Endothelial cell of umbilical vein (primary cell): Measurements from ENCODE around the gene CEP128. TPM values are rescaled to one million over a fixed set of nuclear protein-coding genes. Genes with fewer than 3 reads are reported as not detected.

Experiments
- BruUV-seq: library from RNA; stranded (reverse); fragments of 400-500 nt; replicated peaks from 2 replicates; lab custom pipeline; 2021; lab: Mats Ljungman, UMichigan
- CTCF ChIA-PET: fragments of 300-600, 350-600 bp; sonication (Branson Sonifier 250); formaldehyde crosslinking; loops from one replicate; lab custom pipeline; 2021; ENCODE audit warnings: antibody characterized with exemption, inconsistent platforms; lab: Charles Lee
- POLR2A ChIA-PET: fragments of 300-600, 350-600 bp; sonication (Branson Sonifier 250); formaldehyde crosslinking; loops from one replicate; lab custom pipeline; 2021; ENCODE audit warnings: antibody characterized with exemption, inconsistent platforms; lab: Charles Lee
- DNase-seq: peaks from one replicate; pipeline ENCODE4 v3.0.0-alpha.2; 2011; ENCODE audit warnings: low read depth, low spot score
- FAIRE-seq: peaks from 2 replicates; lab custom pipeline; 2011; peaks lifted over from hg19 to GRCh38; lab: Jason Lieb, UNC
- H2AFZ ChIP-seq: 2 replicates; pipeline ENCODE4 v1.6.0; 2012; ENCODE audit warnings: low read depth, low read length, control low read depth, inconsistent platforms
- H3K27ac ChIP-seq: 2 replicates; pipeline ENCODE4 v1.5.1; 2011; ENCODE audit warnings: low read depth, mild to moderate bottlenecking, control low read depth, low read length, moderate library complexity; ENCODE audit not compliant: insufficient read depth
- H3K27me3 ChIP-seq, 2 experiments: 2 replicates each; pipeline versions ENCODE4 v1.6.0 to v1.6.1; 2011; ENCODE audit warnings: low read length in 2 of 2, mixed read lengths in 1 of 2; ENCODE audit not compliant: control insufficient read depth in 2 of 2, insufficient read depth in 2 of 2
- H3K36me3 ChIP-seq, 2 experiments: 2 replicates in 1 of 2; 3 replicates in 1 of 2; pipeline ENCODE4 v1.5.1; 2011; ENCODE audit warnings: low read length in 2 of 2, mild to moderate bottlenecking in 1 of 2, moderate library complexity in 1 of 2; ENCODE audit not compliant: control insufficient read depth in 2 of 2, insufficient read depth in 2 of 2; ENCODE audit errors: extremely low read depth in 1 of 2
- H3K4me1 ChIP-seq: 3 replicates; pipeline ENCODE4 v1.5.1; 2011; ENCODE audit warnings: mild to moderate bottlenecking, low read length; ENCODE audit not compliant: control insufficient read depth, insufficient read depth; ENCODE audit errors: extremely low read depth
- H3K4me2 ChIP-seq: 2 replicates; pipeline ENCODE4 v1.6.1; 2011; ENCODE audit warnings: low read length, control low read depth, mixed read lengths; ENCODE audit not compliant: insufficient read depth
- H3K4me3 ChIP-seq, 3 experiments: fragments of 200-600 bp in 1 of 3; sonication (generic), shearing (Covaris generic) in 1 of 3; replicated peaks in 1 of 3; 2 replicates each; pipeline ENCODE4 v1.5.1; 2011 to 2016; ENCODE audit warnings: control low read depth in 3 of 3, low read length in 3 of 3, mild to moderate bottlenecking in 2 of 3, inconsistent platforms in 1 of 3, low read depth in 1 of 3, moderate library complexity in 1 of 3; ENCODE audit not compliant: insufficient read depth in 1 of 3
- H3K79me2 ChIP-seq: 2 replicates; pipeline ENCODE4 v1.6.0; 2012; ENCODE audit warnings: low read length, inconsistent platforms; ENCODE audit not compliant: control insufficient read depth, insufficient read depth
- H3K9ac ChIP-seq: replicated peaks from 2 replicates; pipeline ENCODE3; 2011; ENCODE audit warnings: low read length, control low read depth; ENCODE audit not compliant: insufficient read depth; ENCODE audit errors: extremely low read depth
- H3K9me1 ChIP-seq: replicated peaks from 3 replicates; pipeline ENCODE4 v1.6.0; 2011; ENCODE audit warnings: mild to moderate bottlenecking, low read length; ENCODE audit not compliant: control insufficient read depth, insufficient read depth; ENCODE audit errors: extremely low read depth
- H3K9me3 ChIP-seq: replicated peaks from 2 replicates; pipeline ENCODE4 v1.5.1; 2012; ENCODE audit warnings: low read length, inconsistent platforms; ENCODE audit not compliant: control insufficient read depth, insufficient read depth
- H4K20me1 ChIP-seq: replicated peaks from 2 replicates; pipeline ENCODE3; 2011; ENCODE audit warnings: mild to moderate bottlenecking, low read length; ENCODE audit not compliant: control insufficient read depth, insufficient read depth; ENCODE audit errors: extremely low read depth
- EZH2 ChIP-seq: IDR thresholded peaks from 2 replicates; pipeline ENCODE4 v1.6.1; 2012; ENCODE audit warnings: borderline replicate concordance, low read depth, mild to moderate bottlenecking, moderate library complexity, low read length, inconsistent platforms; ENCODE audit not compliant: severe bottlenecking
- FOS ChIP-seq: IDR thresholded peaks from 2 replicates; pipeline ENCODE4 v1.6.1; 2011; ENCODE audit warnings: mild to moderate bottlenecking, low read length, moderate library complexity, borderline replicate concordance; ENCODE audit not compliant: insufficient read depth
- GATA2 ChIP-seq: IDR thresholded peaks from 2 replicates; pipeline ENCODE4 v1.7.0; 2011; ENCODE audit warnings: low read depth, mild to moderate bottlenecking, moderate library complexity, mixed read lengths, low read length; ENCODE audit not compliant: insufficient read length, insufficient read depth
- JUN ChIP-seq: IDR thresholded peaks from 2 replicates; pipeline ENCODE4 v1.6.1; 2011; ENCODE audit warnings: borderline replicate concordance, low read depth; ENCODE audit not compliant: insufficient read length, insufficient read depth
- MYC ChIP-seq: IDR thresholded peaks from one replicate; pipeline ENCODE4 v1.6.1; 2011; ENCODE audit warnings: mild to moderate bottlenecking, low read depth, low read length
- POLR2A ChIP-seq: IDR thresholded peaks from 2 replicates; pipeline ENCODE4 v1.6.1; 2012; ENCODE audit warnings: low read depth, mild to moderate bottlenecking, control low read depth, low read length
- POLR2AphosphoS5 ChIP-seq: IDR thresholded peaks from 2 replicates; pipeline ENCODE4 v1.6.1; 2012; ENCODE audit warnings: low read depth, mild to moderate bottlenecking, control low read depth, low read length, moderate library complexity; ENCODE audit not compliant: insufficient read depth
- dilution Hi-C: fragments of 300-500 bp; cut with MboI; formaldehyde crosslinking; loops from one replicate; pipeline ENCODE4 v1.15.0; 2019; ENCODE audit warnings: low sequenced_read_pairs; ENCODE audit not compliant: extremely low pct_ligation_motif_present
- intact Hi-C: fragments of 100-400 bp; cut with micrococcal nuclease; formaldehyde crosslinking; loops from one replicate; pipeline ENCODE4 v1.10.0; 2022
- polyA plus RNA-seq, 4 experiments: library from polyadenylated mRNA; depleted of rRNA in 3 of 4; stranded (reverse) in 3 of 4; unstranded in 1 of 4; fragments of >200 nt; gene quantifications; 2 replicates each; pipeline versions ENCODE4 v1.2.1 to v1.2.3, GENCODE V29; 2011 to 2012; ENCODE audit warnings: missing spikeins in 1 of 4
- total RNA-seq: library from RNA; stranded (reverse); gene quantifications from 2 replicates; pipeline ENCODE4 v1.2.3, GENCODE V29; 2021
- TF ChIP-seq, protein P1 (sequence below): IDR thresholded peaks from 2 replicates; pipeline ENCODE4 v1.6.1; 2011; ENCODE audit not compliant: insufficient read depth, insufficient read length
- TF ChIP-seq, protein P2 (sequence below), 2 donors: IDR thresholded peaks; 1 replicate in 1 of 2; 2 replicates in 1 of 2; pipeline ENCODE4 v1.5.1; 2011; ENCODE audit warnings: low read length in 2 of 2, mild to moderate bottlenecking in 2 of 2, moderate library complexity in 2 of 2, control low read depth in 1 of 2, inconsistent platforms in 1 of 2, low read depth in 1 of 2; ENCODE audit not compliant: insufficient read depth in 1 of 2; ENCODE audit errors: extremely low read depth in 1 of 2

CEP128 gene
- total and polyA plus RNA-seq, 2 donors (not counting 3 experiments of a cell fraction or from before 2014, with no cell fraction given) = 0.91 to 23.7 TPM

DNA sequence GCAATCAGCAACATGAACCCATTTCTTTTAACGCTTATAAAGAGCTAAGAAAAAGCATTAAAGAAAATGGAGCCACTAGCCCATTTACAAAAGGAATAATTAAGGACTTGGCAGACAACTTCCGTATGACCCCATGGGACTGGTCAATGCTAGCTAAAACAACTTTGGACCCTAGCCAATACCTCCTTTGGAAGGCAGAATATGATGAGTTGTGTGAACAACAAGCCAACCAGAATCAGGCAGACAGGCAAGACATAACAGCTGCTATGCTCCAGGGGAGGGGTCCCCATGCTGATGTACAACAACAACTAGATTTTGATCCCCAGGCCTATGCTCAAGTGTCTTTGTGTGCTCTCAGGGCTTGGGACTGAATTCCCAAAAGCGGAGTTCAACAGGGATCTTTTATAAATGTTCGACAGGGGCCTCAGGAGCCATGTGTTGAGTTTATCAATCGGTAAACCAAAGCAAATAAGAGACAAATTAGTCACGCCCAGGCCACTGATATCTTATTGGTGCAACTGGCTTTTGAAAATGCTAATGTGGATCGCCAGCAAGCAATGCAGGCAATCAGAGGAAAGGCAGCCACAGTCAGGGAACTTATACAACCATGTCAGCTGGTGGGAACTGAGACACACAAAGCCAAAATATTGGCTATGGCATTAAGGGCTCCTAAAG is 475.9 kb downstream of the CEP128 start:
- Histone ChIP-seq H3K36me3 (no peaks in the 10 kb centered on the region), H3K27ac (no peak overlapping the region), H2AFZ (no peak overlapping the region), H3K9ac (no peak overlapping the region), H3K9me1 (no peaks in the 10 kb centered on the region), H3K4me3 (no peak overlapping the region), H3K4me1 (no peaks in the 10 kb centered on the region), H3K9me3 (no peaks in the 10 kb centered on the region), H3K4me2 (no peak overlapping the region), H4K20me1 (no peaks in the 10 kb centered on the region), H3K79me2 (no peaks in the 10 kb centered on the region), H3K27me3 (no peaks in the 10 kb centered on the region)
- no peak for DNase-seq
- ChIA-PET POLR2A (no interaction called here), CTCF (no interaction called here)
- TF ChIP-seq EZH2 (no peak), POLR2AphosphoS5 (no peak), POLR2A (no peak), GATA2 (no peak), MYC (no peak), JUN (no peak), FOS (no peak)
- TF ChIP-seq, protein P1, sequence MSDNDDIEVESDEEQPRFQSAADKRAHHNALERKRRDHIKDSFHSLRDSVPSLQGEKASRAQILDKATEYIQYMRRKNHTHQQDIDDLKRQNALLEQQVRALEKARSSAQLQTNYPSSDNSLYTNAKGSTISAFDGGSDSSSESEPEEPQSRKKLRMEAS = no peak
- TF ChIP-seq, protein P2, sequence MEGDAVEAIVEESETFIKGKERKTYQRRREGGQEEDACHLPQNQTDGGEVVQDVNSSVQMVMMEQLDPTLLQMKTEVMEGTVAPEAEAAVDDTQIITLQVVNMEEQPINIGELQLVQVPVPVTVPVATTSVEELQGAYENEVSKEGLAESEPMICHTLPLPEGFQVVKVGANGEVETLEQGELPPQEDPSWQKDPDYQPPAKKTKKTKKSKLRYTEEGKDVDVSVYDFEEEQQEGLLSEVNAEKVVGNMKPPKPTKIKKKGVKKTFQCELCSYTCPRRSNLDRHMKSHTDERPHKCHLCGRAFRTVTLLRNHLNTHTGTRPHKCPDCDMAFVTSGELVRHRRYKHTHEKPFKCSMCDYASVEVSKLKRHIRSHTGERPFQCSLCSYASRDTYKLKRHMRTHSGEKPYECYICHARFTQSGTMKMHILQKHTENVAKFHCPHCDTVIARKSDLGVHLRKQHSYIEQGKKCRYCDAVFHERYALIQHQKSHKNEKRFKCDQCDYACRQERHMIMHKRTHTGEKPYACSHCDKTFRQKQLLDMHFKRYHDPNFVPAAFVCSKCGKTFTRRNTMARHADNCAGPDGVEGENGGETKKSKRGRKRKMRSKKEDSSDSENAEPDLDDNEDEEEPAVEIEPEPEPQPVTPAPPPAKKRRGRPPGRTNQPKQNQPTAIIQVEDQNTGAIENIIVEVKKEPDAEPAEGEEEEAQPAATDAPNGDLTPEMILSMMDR (IDR thresholded peaks at IDR 0.05; ENCODE audit: extremely low read depth in 1 of 2, insufficient read depth in 1 of 2, low read depth in 1 of 2, low read length in 2 of 2) = no peak
- dilution Hi-C loops (no loop called here), intact Hi-C loops (no loop called here)
- FAIRE-seq = no peak
- BruUV-seq = no TSS peak
